DMS 273 (cell line): ENCODE data around the gene DEPDC7.
"Not testable (repeated sequence)": the region's sequence is repeated elsewhere in the genome, so short reads cannot be mapped to it uniquely, and the experiment has no call there.

Source experiments
- DNase-seq: peaks from one replicate; lab custom pipeline; 2025; ENCODE audit not compliant: unreplicated experiment; lab: John Stamatoyannopoulos, UW

Gene DEPDC7

GRCh38 chr11:33015621-33016551, at the start of gene DEPDC7:
TSS of gene DEPDC7 (plus strand) at chr11:33015878. CDS start at chr11:33015956, 78 bp downstream.
- peak; percentile 96 for DNase-seq

GRCh38 chr11:32968541-32968940, 47.1 kb upstream of the DEPDC7 start:
- DNase-seq, result no peak

GRCh38 chr11:32972233-32972632, 43.4 kb upstream of the DEPDC7 start:
- DNase-seq, result not testable (repeated sequence)

- DNase-seq, result no peak
Observed at GRCh38 chr11:32972781-32973180, 42.9 kb upstream of the DEPDC7 start.

GRCh38 chr11:32982626-32983025, 33.1 kb upstream of the DEPDC7 start:
- DNase-seq, result no peak

GRCh38 chr11:32983506-32983905, 32.2 kb upstream of the DEPDC7 start:
- DNase-seq, result no peak

- no peak for DNase-seq
Observed at GRCh38 chr11:32985600-32985999, 30.1 kb upstream of the DEPDC7 start.

GRCh38 chr11:32987851-32988250, 27.8 kb upstream of the DEPDC7 start:
- no peak for DNase-seq

- no peak for DNase-seq
Observed at GRCh38 chr11:32990481-32990880, 25.2 kb upstream of the DEPDC7 start.

GRCh38 chr11:32991427-32991826, 24.3 kb upstream of the DEPDC7 start:
- no peak for DNase-seq

GRCh38 chr11:32991898-32992297, 23.8 kb upstream of the DEPDC7 start:
- DNase-seq, result no peak

- DNase-seq, result no peak
Observed at GRCh38 chr11:33000181-33000580, 15.5 kb upstream of the DEPDC7 start.

- no peak for DNase-seq
Observed at GRCh38 chr11:33001281-33001680, 14.4 kb upstream of the DEPDC7 start.

- no peak for DNase-seq
Observed at GRCh38 chr11:33001751-33002542, 13.7 kb upstream of the DEPDC7 start.

- DNase-seq, result no peak
Observed at GRCh38 chr11:33005175-33005574, 10.5 kb upstream of the DEPDC7 start.

GRCh38 chr11:33006010-33006409, 9.7 kb upstream of the DEPDC7 start:
- DNase-seq, result no peak

GRCh38 chr11:33013755-33014154, 1.9 kb upstream of the DEPDC7 start:
- no peak for DNase-seq

GRCh38 chr11:33016654-33017053, 976 bp downstream of the DEPDC7 start:
- peak; percentile 20 for DNase-seq

- peak; percentile 36 for DNase-seq
Observed at GRCh38 chr11:33017478-33017877, 1.8 kb downstream of the DEPDC7 start.

- DNase-seq, result no peak
Observed at GRCh38 chr11:33017965-33018364, 2.3 kb downstream of the DEPDC7 start.

- DNase-seq, result peak; percentile 3
Observed at GRCh38 chr11:33018840-33019239, 3.2 kb downstream of the DEPDC7 start.

- no peak for DNase-seq
Observed at GRCh38 chr11:33021501-33021900, 5.8 kb downstream of the DEPDC7 start.
